ENCODE measurements around the gene ZSWIM9.

DNA sequence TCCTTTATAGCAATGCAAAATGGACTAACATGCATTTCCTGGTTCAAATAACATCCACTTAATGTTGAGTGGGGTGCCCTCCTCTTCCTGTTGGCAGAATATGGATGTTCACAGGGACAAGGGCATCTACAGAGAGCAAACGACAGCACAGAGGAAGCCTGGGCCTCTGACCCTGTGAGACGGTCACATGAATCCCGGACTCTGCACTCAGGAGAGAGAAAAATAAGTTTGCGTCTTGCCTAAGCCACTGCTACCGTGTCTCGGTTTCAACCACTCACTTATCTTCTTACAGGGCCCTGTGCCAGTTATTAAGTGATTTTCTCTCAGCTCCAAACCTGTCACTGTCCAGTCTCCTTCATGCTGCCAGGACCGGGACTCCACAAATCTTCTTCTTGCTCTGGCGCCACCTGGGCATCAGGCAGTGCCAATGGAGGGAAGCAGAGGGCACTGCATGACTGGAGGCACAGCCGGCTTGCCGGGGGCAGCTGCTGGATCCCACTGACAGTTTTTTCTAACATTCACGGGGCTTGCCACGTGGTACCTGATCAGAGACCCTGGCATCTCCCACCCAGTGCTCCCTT is 12.2 kb upstream of the ZSWIM9 start:
- TF ChIP-seq, protein P1, sequence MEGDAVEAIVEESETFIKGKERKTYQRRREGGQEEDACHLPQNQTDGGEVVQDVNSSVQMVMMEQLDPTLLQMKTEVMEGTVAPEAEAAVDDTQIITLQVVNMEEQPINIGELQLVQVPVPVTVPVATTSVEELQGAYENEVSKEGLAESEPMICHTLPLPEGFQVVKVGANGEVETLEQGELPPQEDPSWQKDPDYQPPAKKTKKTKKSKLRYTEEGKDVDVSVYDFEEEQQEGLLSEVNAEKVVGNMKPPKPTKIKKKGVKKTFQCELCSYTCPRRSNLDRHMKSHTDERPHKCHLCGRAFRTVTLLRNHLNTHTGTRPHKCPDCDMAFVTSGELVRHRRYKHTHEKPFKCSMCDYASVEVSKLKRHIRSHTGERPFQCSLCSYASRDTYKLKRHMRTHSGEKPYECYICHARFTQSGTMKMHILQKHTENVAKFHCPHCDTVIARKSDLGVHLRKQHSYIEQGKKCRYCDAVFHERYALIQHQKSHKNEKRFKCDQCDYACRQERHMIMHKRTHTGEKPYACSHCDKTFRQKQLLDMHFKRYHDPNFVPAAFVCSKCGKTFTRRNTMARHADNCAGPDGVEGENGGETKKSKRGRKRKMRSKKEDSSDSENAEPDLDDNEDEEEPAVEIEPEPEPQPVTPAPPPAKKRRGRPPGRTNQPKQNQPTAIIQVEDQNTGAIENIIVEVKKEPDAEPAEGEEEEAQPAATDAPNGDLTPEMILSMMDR (IDR thresholded peaks at IDR 0.05; ENCODE audit: extremely low read depth in 1 of 2, insufficient read depth in 1 of 2, low read depth in 1 of 2, low read length in 2 of 2) = no peak
- TF ChIP-seq POLR2A (IDR thresholded peaks at IDR 0.05; ENCODE audit: low read depth, low read length) (no peak), POLR2AphosphoS5 (IDR thresholded peaks at IDR 0.05; ENCODE audit: insufficient read depth, low read depth, low read length) (no peak)

All from endothelial cell of umbilical vein (primary cell).